HL-60 (cell line): ENCODE results near the gene CLCNKA.

Source experiments
- DNase-seq, 2 experiments: peaks; one replicate each; pipeline ENCODE4 v3.0.0-alpha.2; 2010 to 2020; ENCODE audit warnings: low read depth in 1 of 2, low spot score in 1 of 2
- H3K27ac ChIP-seq: fragments of 250-450 bp; sonication (Bioruptor Pico); replicated peaks from 2 replicates; pipeline ENCODE4 v1.5.1; 2020; ENCODE audit warnings: mild to moderate bottlenecking, moderate library complexity
- H3K27me3 ChIP-seq: fragments of 250-450 bp; sonication (Bioruptor Pico); 2 replicates; pipeline ENCODE4 v1.5.1; 2021; ENCODE audit warnings: mild to moderate bottlenecking, moderate library complexity; ENCODE audit not compliant: insufficient read depth, poor library complexity, severe bottlenecking
- H3K4me3 ChIP-seq: replicated peaks from 2 replicates; pipeline ENCODE4 v1.5.1; 2011; ENCODE audit warnings: mild to moderate bottlenecking, control low read depth, low read length; ENCODE audit not compliant: insufficient read depth
- CTCF ChIP-seq: IDR thresholded peaks from one replicate; pipeline ENCODE4 v1.5.1; 2011; ENCODE audit warnings: low read length, control low read depth, inconsistent platforms; ENCODE audit not compliant: insufficient read depth
- GABPA ChIP-seq: IDR thresholded peaks from 2 replicates; pipeline ENCODE4 v1.6.1; 2012; ENCODE audit warnings: low read depth
- POLR2AphosphoS5 ChIP-seq: IDR thresholded peaks from 2 replicates; pipeline ENCODE4 v1.6.1; 2012; ENCODE audit warnings: low read depth
- REST ChIP-seq: IDR thresholded peaks from 2 replicates; pipeline ENCODE4 v1.6.1; 2012; ENCODE audit warnings: low read depth; ENCODE audit not compliant: insufficient replicate concordance
- SPI1 ChIP-seq: IDR thresholded peaks from 2 replicates; pipeline ENCODE4 v1.6.1; 2012; ENCODE audit warnings: low read depth, mild to moderate bottlenecking, borderline replicate concordance

The CLCNKA gene

DNA sequence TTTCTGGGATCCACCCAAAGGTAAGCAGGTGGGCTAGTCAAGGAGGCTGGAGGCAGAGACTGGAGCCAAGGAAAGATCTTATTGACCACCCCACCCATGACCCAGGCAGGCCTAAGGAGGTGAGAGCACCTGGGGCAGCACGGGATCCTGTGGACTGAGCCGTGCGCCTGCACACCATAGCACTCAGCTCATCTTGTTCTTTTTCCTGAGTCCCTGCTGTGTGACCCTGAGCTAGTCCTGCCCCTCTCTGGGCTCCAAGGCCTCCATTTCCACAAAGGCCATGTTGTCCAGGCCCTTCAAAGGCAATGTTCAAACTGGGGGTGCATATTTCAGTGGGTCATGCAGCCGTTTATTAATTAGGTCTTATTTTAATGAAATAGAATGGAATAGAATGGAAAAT is 44.4 kb downstream of the CLCNKA start:
- TF ChIP-seq SPI1 (no peak), REST (no peak), POLR2AphosphoS5 (no peak), GABPA (no peak), CTCF (no peak)
- no peak overlapping the region for H3K27ac ChIP-seq
- no peak overlapping the region for H3K4me3 ChIP-seq
- peaks cover 46% of the 10 kb centered on the region for H3K27me3 ChIP-seq
- no peak for DNase-seq

DNA sequence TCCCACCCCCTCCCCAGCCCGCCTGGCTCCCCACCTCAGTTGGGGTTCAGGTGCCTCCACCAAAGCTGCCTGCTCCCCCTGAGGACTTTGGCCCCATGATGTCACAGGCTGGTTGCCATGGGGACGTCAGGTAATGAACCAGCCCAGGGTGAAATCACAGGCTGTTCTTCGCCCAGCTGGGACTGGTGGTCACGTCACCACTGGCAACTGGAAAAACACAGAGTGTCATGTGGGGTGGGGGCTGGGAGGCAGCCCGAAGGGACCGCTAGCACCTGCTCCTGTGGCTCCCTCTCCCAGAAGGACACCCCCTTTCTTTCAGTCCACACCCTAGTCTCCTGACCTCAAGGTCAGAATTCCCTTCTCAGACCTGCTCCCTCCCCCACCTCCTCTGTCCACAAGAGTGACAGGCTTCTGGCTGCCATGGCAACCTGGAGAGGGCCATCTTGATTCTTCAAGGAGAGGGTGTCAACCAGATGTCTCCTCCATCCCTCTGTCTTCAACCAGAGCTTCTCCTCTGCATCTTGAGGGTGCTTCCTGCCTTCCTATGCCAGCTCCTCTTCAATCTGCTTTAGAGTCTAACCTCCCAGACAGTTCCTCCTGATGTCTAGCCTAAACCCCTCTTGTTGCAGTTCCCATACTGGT is 45.4 kb downstream of the CLCNKA start:
- TF ChIP-seq GABPA, result no peak
- TF ChIP-seq SPI1, result no peak
- no peak for TF ChIP-seq CTCF
- no peak for TF ChIP-seq REST
- TF ChIP-seq POLR2AphosphoS5, result no peak
- Histone ChIP-seq H3K27me3 (peaks cover 48% of the 10 kb centered on the region), H3K4me3 (no peak overlapping the region), H3K27ac (no peak overlapping the region)
- no peak for DNase-seq

DNA sequence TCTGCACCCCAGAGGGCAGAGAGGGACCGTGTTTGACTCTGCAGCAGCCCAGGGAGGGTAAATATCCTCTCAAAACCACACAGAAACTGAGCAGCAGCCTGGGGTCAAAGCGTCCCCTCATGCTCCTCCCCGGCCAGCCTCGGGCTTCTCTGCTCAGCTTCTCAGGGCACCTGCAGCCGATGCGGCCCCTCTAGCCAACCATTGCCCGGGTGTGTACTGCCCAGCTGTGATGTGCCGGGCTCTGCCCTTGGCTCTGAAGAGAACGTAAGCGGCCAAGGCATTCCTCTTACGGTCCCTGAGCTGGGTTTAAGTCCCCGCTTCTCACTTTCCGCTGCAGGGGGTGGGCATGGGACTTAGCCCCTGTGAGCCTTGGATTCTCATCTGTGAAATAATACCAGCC is 46.1 kb downstream of the CLCNKA start:
- no peak for DNase-seq
- H3K4me3 ChIP-seq, result no peak overlapping the region
- H3K27ac ChIP-seq, result no peak overlapping the region

More for the DNA sequence above, 46.1 kb downstream of the CLCNKA start:
- TF ChIP-seq SPI1, result no peak
- no peak for TF ChIP-seq CTCF
- TF ChIP-seq GABPA, result no peak
- no peak for TF ChIP-seq REST
- no peak for TF ChIP-seq POLR2AphosphoS5
- peaks cover 55% of the 10 kb centered on the region for H3K27me3 ChIP-seq
